HFFc6 (cell line): ENCODE measurements around the gene PALLD. TPM values are rescaled to one million over a fixed set of nuclear protein-coding genes. Genes with fewer than 3 reads are reported as not detected.

ENCODE experiments used
- DNase-seq: peaks from one replicate; pipeline ENCODE4 v3.0.0-alpha.2; 2018
- H3K27ac Mint-ChIP-seq: 2 replicates; pipeline ENCODE4 v1.8.0; 2020; ENCODE audit warnings: mild to moderate bottlenecking, mixed read lengths
- H3K27me3 Mint-ChIP-seq: 2 replicates; pipeline ENCODE4 v1.8.0; 2021; ENCODE audit warnings: mild to moderate bottlenecking, moderate library complexity, mixed read lengths; ENCODE audit not compliant: insufficient read depth
- H3K36me3 Mint-ChIP-seq: 2 replicates; pipeline ENCODE4 v1.8.0; 2021; ENCODE audit warnings: low read depth, mixed read lengths
- H3K4me1 Mint-ChIP-seq: 2 replicates; pipeline ENCODE4 v1.8.0; 2020; ENCODE audit warnings: low read depth, mixed read lengths
- H3K4me3 Mint-ChIP-seq: 2 replicates; pipeline ENCODE4 v1.8.0; 2020; ENCODE audit warnings: mild to moderate bottlenecking, moderate library complexity, mixed read lengths
- H3K9me3 Mint-ChIP-seq: 2 replicates; pipeline ENCODE4 v1.8.0; 2020; ENCODE audit warnings: mild to moderate bottlenecking, mixed read lengths
- total RNA-seq, 6 experiments: library from RNA; stranded (reverse); fragmentation: NEBNext Ultra II Directional; extraction: Animal tissue kit (Norgen Biotek cat#: 25700); gene quantifications; 2 replicates in 1 of 6; 3 replicates in 5 of 6; pipeline ENCODE4 v1.2.3, GENCODE V29; 2021
- TF ChIP-seq, protein P1 (sequence below): fragments of 200-600 bp; sonication (generic); IDR thresholded peaks from 2 replicates; pipeline ENCODE4 v1.5.0; 2021; ENCODE audit warnings: antibody characterized with exemption, mild to moderate bottlenecking

Gene PALLD
- total RNA-seq, 6 experiments from 2014 or later = 72.6 to 163 (median 149) TPM

DNA sequence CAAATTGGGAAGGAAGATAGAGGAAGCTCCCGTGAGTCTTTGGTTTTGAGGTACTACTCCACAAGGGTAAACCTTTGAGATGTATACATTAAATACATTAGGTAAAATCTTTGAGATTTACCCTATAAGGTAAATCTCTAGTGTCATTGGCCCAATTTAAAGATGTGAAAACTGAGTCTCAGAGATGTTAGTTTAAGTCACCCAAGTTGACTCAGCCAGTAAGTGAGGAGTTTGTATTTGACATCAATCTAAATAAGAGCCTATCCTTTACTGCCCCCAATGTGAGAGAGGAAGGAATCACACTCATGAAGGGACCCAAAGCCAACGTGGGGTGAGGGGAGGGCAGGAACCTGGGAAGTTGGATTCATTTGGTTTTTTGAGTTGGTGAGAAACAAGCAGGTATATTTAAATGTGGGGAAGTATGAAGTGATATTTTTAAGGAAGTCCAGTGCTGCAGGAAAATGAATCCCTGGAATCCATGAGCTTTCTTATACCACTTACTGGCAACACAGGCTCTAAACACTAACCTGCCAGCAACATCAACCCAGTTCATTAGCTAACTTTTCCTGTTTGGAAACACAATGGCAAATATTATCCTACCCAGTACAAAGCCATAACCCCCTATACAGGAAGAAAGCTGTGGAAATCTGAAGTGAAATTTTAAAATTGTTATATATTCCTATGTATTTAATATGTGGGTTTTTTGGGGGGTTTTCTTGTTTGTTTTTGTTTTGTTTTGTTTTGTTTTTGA is 55.3 kb downstream of the PALLD start:
- Mint-ChIP-seq H3K36me3 (peaks cover 5% of the 10 kb centered on the region; the same call in 1 of the 2 replicates), H3K4me1 (peaks cover 55% of the 10 kb centered on the region), H3K9me3 (no peaks in the 10 kb centered on the region), H3K27me3 (no peaks in the 10 kb centered on the region), H3K4me3 (peak overlapping the region; percentile 55; the same call in 1 of the 2 replicates), H3K27ac (peak overlapping the region; percentile 97)
- TF ChIP-seq, protein P1, sequence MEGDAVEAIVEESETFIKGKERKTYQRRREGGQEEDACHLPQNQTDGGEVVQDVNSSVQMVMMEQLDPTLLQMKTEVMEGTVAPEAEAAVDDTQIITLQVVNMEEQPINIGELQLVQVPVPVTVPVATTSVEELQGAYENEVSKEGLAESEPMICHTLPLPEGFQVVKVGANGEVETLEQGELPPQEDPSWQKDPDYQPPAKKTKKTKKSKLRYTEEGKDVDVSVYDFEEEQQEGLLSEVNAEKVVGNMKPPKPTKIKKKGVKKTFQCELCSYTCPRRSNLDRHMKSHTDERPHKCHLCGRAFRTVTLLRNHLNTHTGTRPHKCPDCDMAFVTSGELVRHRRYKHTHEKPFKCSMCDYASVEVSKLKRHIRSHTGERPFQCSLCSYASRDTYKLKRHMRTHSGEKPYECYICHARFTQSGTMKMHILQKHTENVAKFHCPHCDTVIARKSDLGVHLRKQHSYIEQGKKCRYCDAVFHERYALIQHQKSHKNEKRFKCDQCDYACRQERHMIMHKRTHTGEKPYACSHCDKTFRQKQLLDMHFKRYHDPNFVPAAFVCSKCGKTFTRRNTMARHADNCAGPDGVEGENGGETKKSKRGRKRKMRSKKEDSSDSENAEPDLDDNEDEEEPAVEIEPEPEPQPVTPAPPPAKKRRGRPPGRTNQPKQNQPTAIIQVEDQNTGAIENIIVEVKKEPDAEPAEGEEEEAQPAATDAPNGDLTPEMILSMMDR = peak; percentile 33; the same call in 1 of the 2 replicates
- DNase-seq = no peak

DNA sequence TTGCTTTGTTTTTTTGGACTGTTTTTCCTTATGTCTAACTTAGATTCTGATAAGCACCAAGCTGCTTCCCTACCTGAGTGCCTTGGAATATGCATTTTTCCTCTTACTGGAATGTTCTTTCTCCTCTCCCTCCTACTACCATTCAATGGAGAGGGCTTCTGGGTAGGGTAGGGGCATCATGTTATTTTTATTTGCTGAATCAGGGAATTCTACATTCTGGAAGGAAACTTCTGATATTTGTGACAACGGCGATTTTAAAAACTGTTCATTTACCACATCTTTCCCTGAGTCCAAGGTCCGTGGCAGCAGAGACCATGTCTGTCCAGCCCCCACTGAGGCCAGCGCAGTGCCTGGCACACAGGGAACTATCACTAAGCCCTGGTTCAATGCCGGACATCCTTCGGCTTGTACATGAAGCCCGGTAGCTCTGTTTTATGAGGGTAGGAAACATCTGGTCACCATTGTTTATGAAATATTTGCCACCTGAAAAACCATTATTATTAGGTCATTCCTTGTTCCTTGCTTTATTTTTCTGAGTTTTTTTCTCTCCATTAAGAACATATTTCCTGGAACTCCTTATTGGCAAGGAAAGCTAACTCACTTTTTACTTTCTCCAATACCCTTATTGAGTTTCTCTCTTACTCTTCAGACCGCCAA is 57.0 kb downstream of the PALLD start:
- Mint-ChIP-seq H3K4me3 (no peak overlapping the region), H3K4me1 (peaks cover 62% of the 10 kb centered on the region), H3K9me3 (no peaks in the 10 kb centered on the region), H3K27me3 (no peaks in the 10 kb centered on the region), H3K36me3 (peaks cover 9% of the 10 kb centered on the region), H3K27ac (no peak overlapping the region; the same call in 1 of the 2 replicates)
- TF ChIP-seq, protein P1 = no peak
- no peak for DNase-seq

DNA sequence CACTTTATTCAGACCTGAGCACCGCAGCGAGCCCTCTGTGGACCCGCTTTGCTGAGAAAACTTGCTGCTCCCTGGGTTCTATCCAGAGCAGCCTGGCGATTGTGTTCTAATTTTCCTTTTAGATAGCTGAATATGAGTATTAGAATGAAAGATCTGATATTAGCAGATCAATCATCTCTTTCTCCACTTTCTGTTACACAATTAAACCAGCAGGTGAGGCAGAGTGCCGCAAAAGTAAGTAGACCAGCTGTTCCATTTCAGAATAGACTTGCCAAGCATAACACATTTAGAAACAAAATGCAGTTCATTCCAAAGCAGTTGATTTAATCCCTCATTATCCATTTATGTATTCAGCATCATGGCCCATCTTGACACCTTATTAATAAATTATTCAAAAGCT is 58.6 kb downstream of the PALLD start:
- Mint-ChIP-seq H3K36me3 (peaks cover 9% of the 10 kb centered on the region), H3K9me3 (no peaks in the 10 kb centered on the region), H3K4me3 (no peak overlapping the region), H3K4me1 (peaks cover 62% of the 10 kb centered on the region), H3K27me3 (peaks cover 2% of the 10 kb centered on the region; the same call in 1 of the 2 replicates), H3K27ac (no peak overlapping the region)
- no peak for DNase-seq
- TF ChIP-seq, protein P1 = no peak

DNA sequence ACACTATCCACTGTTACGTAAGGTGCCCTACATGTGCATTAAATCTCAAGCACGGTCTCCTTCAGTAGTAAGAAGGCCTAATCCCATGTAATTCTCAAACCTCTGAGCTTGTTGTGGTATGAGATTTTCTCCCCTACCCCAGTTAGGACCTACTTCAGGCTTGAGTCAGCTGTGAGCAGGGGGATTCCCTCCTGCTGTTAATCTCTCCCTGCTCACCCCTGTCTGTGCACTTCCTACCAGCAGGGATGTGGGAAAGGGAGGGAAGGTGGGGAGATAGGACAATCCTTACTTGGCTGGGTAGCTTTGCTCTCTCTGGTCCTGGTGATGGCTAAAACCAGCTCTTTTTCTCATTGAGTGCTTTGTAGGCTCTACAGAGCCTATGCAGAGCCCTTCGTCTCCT is 60.8 kb downstream of the PALLD start:
- no peaks in the 10 kb centered on the region for H3K9me3 Mint-ChIP-seq
- H3K4me1 Mint-ChIP-seq = peaks cover 65% of the 10 kb centered on the region
- TF ChIP-seq, protein P1 = no peak
- H3K27me3 Mint-ChIP-seq = peaks cover 2% of the 10 kb centered on the region; the same call in 1 of the 2 replicates
- H3K27ac Mint-ChIP-seq = no peak overlapping the region
- no peak overlapping the region for H3K4me3 Mint-ChIP-seq
- DNase-seq = no peak
- H3K36me3 Mint-ChIP-seq = peaks cover 4% of the 10 kb centered on the region

DNA sequence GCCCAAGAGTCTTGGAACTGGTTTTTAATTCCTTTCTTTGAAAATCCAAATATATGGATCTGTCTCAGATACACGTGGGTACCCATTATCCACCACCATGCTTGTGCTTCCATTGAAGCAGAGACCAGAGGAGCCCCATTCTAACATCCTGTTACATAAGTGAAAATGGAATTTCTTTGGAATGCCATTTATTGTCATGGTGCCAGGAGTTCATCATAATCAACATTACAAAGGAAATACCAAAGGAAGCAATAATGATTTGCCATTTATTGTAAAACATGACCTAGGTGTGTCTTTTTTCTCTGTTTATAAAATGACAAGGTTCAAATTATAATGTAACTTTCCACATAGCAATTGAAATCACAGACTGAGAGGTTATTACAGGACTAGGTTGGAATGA is 61.7 kb downstream of the PALLD start:
- no peaks in the 10 kb centered on the region for H3K9me3 Mint-ChIP-seq
- peak; percentile 15 for DNase-seq
- TF ChIP-seq, protein P1 = no peak
- H3K27me3 Mint-ChIP-seq = peaks cover 2% of the 10 kb centered on the region; the same call in 1 of the 2 replicates
- peaks cover 71% of the 10 kb centered on the region for H3K4me1 Mint-ChIP-seq
- H3K27ac Mint-ChIP-seq = peak overlapping the region; percentile 67
- peak overlapping the region; percentile 38; the same call in 1 of the 2 replicates for H3K4me3 Mint-ChIP-seq
- peaks cover 4% of the 10 kb centered on the region for H3K36me3 Mint-ChIP-seq
